HEK293 (cell line): ENCODE data around the gene PDLIM1.

Source experiments
- CTCF ChIA-PET: fragments of 350-600 bp; formaldehyde crosslinking; extraction: SDS; loops from one replicate; lab custom pipeline; 2021; ENCODE audit warnings: antibody characterized with exemption; lab: Yijun Ruan, JAX
- POLR2A ChIA-PET: fragments of 300-600 bp; formaldehyde crosslinking; extraction: SDS; loops from one replicate; lab custom pipeline; 2020; ENCODE audit warnings: antibody characterized with exemption, inconsistent platforms; lab: Yijun Ruan, JAX
- H3K27ac ChIP-seq: fragments of 200-500 bp; sonication (Bioruptor generic); 2 replicates; pipeline ENCODE4 v1.5.1; 2014; ENCODE audit warnings: low read depth, low read length, control low read depth, inconsistent platforms; ENCODE audit errors: extremely low read depth
- H3K36me3 ChIP-seq, 2 experiments: fragments of 200-500 bp in 1 of 2; sonication (Bioruptor generic) in 1 of 2; 1 replicate in 1 of 2; 2 replicates in 1 of 2; pipeline ENCODE4 v1.5.1; 2014 to 2017; ENCODE audit warnings: inconsistent platforms in 2 of 2, low read length in 2 of 2; ENCODE audit not compliant: control insufficient read depth in 2 of 2, insufficient read depth in 1 of 2
- H3K4me1 ChIP-seq: fragments of 200-500 bp; sonication (Bioruptor generic); 2 replicates; pipeline ENCODE4 v1.5.1; 2014; ENCODE audit warnings: mild to moderate bottlenecking, low read length, inconsistent platforms; ENCODE audit not compliant: control insufficient read depth, insufficient read depth
- H3K4me3 ChIP-seq: 2 replicates; pipeline ENCODE4 v1.5.1; 2011; ENCODE audit warnings: low read depth, mild to moderate bottlenecking, control low read depth, low read length, moderate library complexity
- H3K9me3 ChIP-seq: fragments of 200-500 bp; sonication (Bioruptor generic); 2 replicates; pipeline ENCODE4 v1.5.1; 2014; ENCODE audit warnings: low read depth, low read length, inconsistent platforms; ENCODE audit not compliant: control insufficient read depth, insufficient read depth
- KLF7 ChIP-seq: fragments of 450-650 bp; formaldehyde crosslinking; IDR thresholded peaks from 2 replicates; pipeline ENCODE4 v1.5.1; 2016; ENCODE audit warnings: missing biosample characterization, missing genetic modification characterization, borderline replicate concordance
- MZF1 ChIP-seq: fragments of 450-650 bp; formaldehyde crosslinking; IDR thresholded peaks from 2 replicates; pipeline ENCODE4 v1.5.1; 2017; ENCODE audit warnings: missing biosample characterization, missing genetic modification characterization, borderline replicate concordance
- OSR2 ChIP-seq: fragments of 450-650 bp; formaldehyde crosslinking; IDR thresholded peaks from 2 replicates; pipeline ENCODE4 v1.5.1; 2016; ENCODE audit warnings: missing biosample characterization, missing genetic modification characterization
- SCRT1 ChIP-seq: fragments of 450-650 bp; formaldehyde crosslinking; IDR thresholded peaks from 2 replicates; pipeline ENCODE4 v1.5.1; 2016; ENCODE audit warnings: missing biosample characterization, missing genetic modification characterization, borderline replicate concordance
- SCRT2 ChIP-seq: fragments of 450-650 bp; formaldehyde crosslinking; IDR thresholded peaks from 2 replicates; pipeline ENCODE4 v1.5.1; 2016; ENCODE audit warnings: missing biosample characterization, missing genetic modification characterization
- SP7 ChIP-seq: fragments of 450-650 bp; formaldehyde crosslinking; IDR thresholded peaks from 2 replicates; pipeline ENCODE4 v1.5.1; 2016; ENCODE audit warnings: missing biosample characterization, missing genetic modification characterization
- ZBTB17 ChIP-seq: fragments of 450-650 bp; formaldehyde crosslinking; IDR thresholded peaks from 2 replicates; pipeline ENCODE4 v1.5.1; 2016; ENCODE audit warnings: missing biosample characterization, missing genetic modification characterization
- ZEB2 ChIP-seq: fragments of 450-650 bp; formaldehyde crosslinking; IDR thresholded peaks from 2 replicates; pipeline ENCODE4 v1.5.1; 2016; ENCODE audit warnings: missing biosample characterization, missing genetic modification characterization
- ZIC2 ChIP-seq: fragments of 450-650 bp; formaldehyde crosslinking; IDR thresholded peaks from 2 replicates; pipeline ENCODE4 v1.5.1; 2016; ENCODE audit warnings: missing biosample characterization, missing genetic modification characterization
- ZNF112 ChIP-seq: fragments of 450-650 bp; formaldehyde crosslinking; IDR thresholded peaks from 2 replicates; pipeline ENCODE4 v1.5.0; 2017; ENCODE audit warnings: missing biosample characterization, missing genetic modification characterization
- ZNF155 ChIP-seq: fragments of 450-650 bp; formaldehyde crosslinking; IDR thresholded peaks from 2 replicates; pipeline ENCODE4 v1.5.1; 2016; ENCODE audit warnings: missing biosample characterization, missing genetic modification characterization
- ZNF16 ChIP-seq: fragments of 450-650 bp; formaldehyde crosslinking; IDR thresholded peaks from 2 replicates; pipeline ENCODE4 v1.5.1; 2016; ENCODE audit warnings: low read depth, missing biosample characterization, missing genetic modification characterization
- ZNF2 ChIP-seq: fragments of 450-650 bp; formaldehyde crosslinking; IDR thresholded peaks from 2 replicates; pipeline ENCODE4 v1.5.1; 2016; ENCODE audit warnings: missing biosample characterization, missing genetic modification characterization
- ZNF248 ChIP-seq: fragments of 450-650 bp; formaldehyde crosslinking; IDR thresholded peaks from 2 replicates; pipeline ENCODE4 v1.5.1; 2017; ENCODE audit warnings: missing biosample characterization, missing genetic modification characterization
- ZNF600 ChIP-seq: fragments of 450-650 bp; formaldehyde crosslinking; IDR thresholded peaks from 2 replicates; pipeline ENCODE4 v1.5.1; 2016; ENCODE audit warnings: missing biosample characterization, missing genetic modification characterization
- ZNF621 ChIP-seq: fragments of 450-650 bp; formaldehyde crosslinking; IDR thresholded peaks from 2 replicates; pipeline ENCODE4 v1.5.1; 2017; ENCODE audit warnings: missing biosample characterization, missing genetic modification characterization
- ZNF623 ChIP-seq: fragments of 450-650 bp; formaldehyde crosslinking; IDR thresholded peaks from 2 replicates; pipeline ENCODE4 v1.5.1; 2016; ENCODE audit warnings: missing biosample characterization, missing genetic modification characterization
- ZNF624 ChIP-seq: fragments of 450-650 bp; formaldehyde crosslinking; IDR thresholded peaks from 2 replicates; pipeline ENCODE4 v1.5.1; 2017; ENCODE audit warnings: missing biosample characterization, missing genetic modification characterization
- ZNF629 ChIP-seq: fragments of 450-650 bp; formaldehyde crosslinking; IDR thresholded peaks from 2 replicates; pipeline ENCODE4 v1.5.1; 2017; ENCODE audit warnings: missing biosample characterization, missing genetic modification characterization
- ZNF639 ChIP-seq: fragments of 450-650 bp; formaldehyde crosslinking; IDR thresholded peaks from 2 replicates; pipeline ENCODE4 v1.5.1; 2016; ENCODE audit warnings: missing biosample characterization, missing genetic modification characterization
- ZNF660 ChIP-seq: fragments of 450-650 bp; IDR thresholded peaks from 2 replicates; pipeline ENCODE4 v1.5.1; 2018; ENCODE audit warnings: missing biosample characterization, mild to moderate bottlenecking, missing genetic modification characterization

The PDLIM1 gene

GRCh38 chr10:95300022-95300539, 9.3 kb upstream of the PDLIM1 start (continued):
- no peak for TF ChIP-seq ZNF16

- no peaks in the 10 kb centered on the region for H3K36me3 ChIP-seq
- no peaks in the 10 kb centered on the region for H3K9me3 ChIP-seq
- 0 out of 2 replicates have a peak, but pooled peaks have one; percentile 28 for TF ChIP-seq ZNF600 (tag by site-specific recombination)
- no peak for TF ChIP-seq ZNF16
- TF ChIP-seq ZBTB17: peak; percentile 45; the same call in 1 of the 2 replicates
- no peak overlapping the region for H3K27ac ChIP-seq
- ChIA-PET CTCF (interaction anchor here (1.0 kb wide), 1 partner anchor 9 kb away, joined by 4 read pairs; no protein-coding TSS in a partner anchor), POLR2A (no interaction called here)
- peaks cover 5% of the 10 kb centered on the region for H3K4me1 ChIP-seq
- no peak overlapping the region for H3K4me3 ChIP-seq
These were observed 6.6 kb upstream of the PDLIM1 start for GRCh38 chr10:95297402-95297801.

- CTCF ChIA-PET: interaction anchor here (1.0 kb wide), 1 partner anchor 9 kb away, joined by 4 read pairs; no protein-coding TSS in a partner anchor
- Histone ChIP-seq H3K4me3 (no peak overlapping the region), H3K36me3 (no peaks in the 10 kb centered on the region), H3K9me3 (no peaks in the 10 kb centered on the region), H3K4me1 (peaks cover 5% of the 10 kb centered on the region), H3K27ac (no peak overlapping the region)
- POLR2A ChIA-PET: no interaction called here
- no peak for TF ChIP-seq ZNF2 (tag by site-specific recombination)
- peak; percentile 67; the same call in 1 of the 2 replicates for TF ChIP-seq SCRT2
- TF ChIP-seq SCRT1 (tag by site-specific recombination): peak; percentile 58; the same call in 1 of the 2 replicates
- TF ChIP-seq, all 188 proteins: peak for 2
These were observed 6.0 kb upstream of the PDLIM1 start for GRCh38 chr10:95296764-95297163.

GRCh38 chr10:95295031-95295755, 4.4 kb upstream of the PDLIM1 start:
- Histone ChIP-seq H3K4me3 (no peak overlapping the region), H3K4me1 (peaks cover 3% of the 10 kb centered on the region), H3K27ac (peak overlapping the region; percentile 2; the same call in 1 of the 2 replicates), H3K36me3 (no peaks in the 10 kb centered on the region), H3K9me3 (no peaks in the 10 kb centered on the region)
- ChIA-PET POLR2A (interaction anchor here (1.2 kb wide), 1 partner anchor 34 kb away, joined by 3 read pairs; no protein-coding TSS in a partner anchor), CTCF (interaction anchor here (0.5 to 2.2 kb wide), 2 partner anchors 49 to 52 kb away, joined by 3 to 10 read pairs; no protein-coding TSS in a partner anchor)
- TF ChIP-seq ZNF155 (tag by site-specific recombination): no peak
- 0 out of 2 replicates have a peak, but pooled peaks have one; percentile 29 for TF ChIP-seq OSR2 (tag by site-specific recombination)
- TF ChIP-seq ZNF623 (tag by site-specific recombination): no peak
- TF ChIP-seq ZNF621: no peak

- H3K36me3 ChIP-seq: no peaks in the 10 kb centered on the region
- POLR2A ChIA-PET: no interaction called here
These were observed 2.8 kb upstream of the PDLIM1 start for GRCh38 chr10:95293631-95294030.

GRCh38 chr10:95291365-95292039, 699 bp upstream of the PDLIM1 start:
- Histone ChIP-seq H3K4me1 (peaks cover 24% of the 10 kb centered on the region), H3K27ac (peak overlapping the region; percentile 89; the same call in 1 of the 2 replicates), H3K4me3 (peak overlapping the region; percentile 39), H3K9me3 (no peaks in the 10 kb centered on the region), H3K36me3 (no peaks in the 10 kb centered on the region)
- ChIA-PET POLR2A (no interaction called here), CTCF (interaction anchor here (0.6 to 0.7 kb wide), 2 partner anchors 53 to 570 kb away, joined by 3 to 6 read pairs; no protein-coding TSS in a partner anchor)
- no peak for TF ChIP-seq ZNF660 (tag by site-specific recombination)
- TF ChIP-seq ZEB2 (tag by site-specific recombination): peak; percentile 65
- TF ChIP-seq SCRT1 (tag by site-specific recombination): no peak
- peak; percentile 25 for TF ChIP-seq SP7 (tag by site-specific recombination)
- TF ChIP-seq ZNF624: no peak
- TF ChIP-seq ZIC2: no peak
- peak; percentile 76; the same call in 1 of the 2 replicates for TF ChIP-seq ZNF639 (tag by site-specific recombination)
- TF ChIP-seq ZNF112: no peak
- 0 out of 2 replicates have a peak, but pooled peaks have one; percentile 15 for TF ChIP-seq MZF1 (tag by site-specific recombination)
- TF ChIP-seq KLF7: 0 out of 2 replicates have a peak, but pooled peaks have one; percentile 39
- no peak for TF ChIP-seq ZNF248 (tag by site-specific recombination)

More at GRCh38 chr10:95293631-95294030, 2.8 kb upstream of the PDLIM1 start:
- no peaks in the 10 kb centered on the region for H3K9me3 ChIP-seq
- H3K4me1 ChIP-seq: peaks cover 11% of the 10 kb centered on the region
- CTCF ChIA-PET: interaction anchor here (0.6 to 2.2 kb wide), 7 partner anchors 10 to 71 kb away, joined by 3 to 10 read pairs (median 5); no protein-coding TSS in a partner anchor
- H3K4me3 ChIP-seq: no peak overlapping the region
- TF ChIP-seq ZNF629 (tag by site-specific recombination): no peak
- TF ChIP-seq, all 188 proteins: peak for 0
- H3K27ac ChIP-seq: no peak overlapping the region
